Fibroblast of lung (primary cell): Measurements from ENCODE around the gene IWS1.

Source experiments
- CTCF ChIP-seq, 2 donors: IDR thresholded peaks in 1 of 2; conservative IDR thresholded peaks in 1 of 2; 1 replicate in 1 of 2; 2 replicates in 1 of 2; pipeline ENCODE4 v1.5.1; 2011 to 2012; ENCODE audit warnings: low read length in 2 of 2, control low read depth in 1 of 2, inconsistent platforms in 1 of 2, low read depth in 1 of 2, mild to moderate bottlenecking in 1 of 2
- EZH2 ChIP-seq: IDR thresholded peaks from 2 replicates; pipeline ENCODE4 v1.5.1; 2012; ENCODE audit warnings: low read length, control low read depth, mild to moderate bottlenecking; ENCODE audit errors: missing control alignments

GRCh38 chr2:127454595-127455565, 71.4 kb downstream of the IWS1 start:
- TF ChIP-seq CTCF (conservative IDR thresholded peaks at IDR 0.05 in 1 of 2, IDR thresholded peaks at IDR 0.05 in 1 of 2; ENCODE audit: low read depth in 1 of 2, low read length in 2 of 2) (no peak), EZH2 (no peak)
